ENCODE measurements around the gene FBXL7.

- TF ChIP-seq, protein P1, sequence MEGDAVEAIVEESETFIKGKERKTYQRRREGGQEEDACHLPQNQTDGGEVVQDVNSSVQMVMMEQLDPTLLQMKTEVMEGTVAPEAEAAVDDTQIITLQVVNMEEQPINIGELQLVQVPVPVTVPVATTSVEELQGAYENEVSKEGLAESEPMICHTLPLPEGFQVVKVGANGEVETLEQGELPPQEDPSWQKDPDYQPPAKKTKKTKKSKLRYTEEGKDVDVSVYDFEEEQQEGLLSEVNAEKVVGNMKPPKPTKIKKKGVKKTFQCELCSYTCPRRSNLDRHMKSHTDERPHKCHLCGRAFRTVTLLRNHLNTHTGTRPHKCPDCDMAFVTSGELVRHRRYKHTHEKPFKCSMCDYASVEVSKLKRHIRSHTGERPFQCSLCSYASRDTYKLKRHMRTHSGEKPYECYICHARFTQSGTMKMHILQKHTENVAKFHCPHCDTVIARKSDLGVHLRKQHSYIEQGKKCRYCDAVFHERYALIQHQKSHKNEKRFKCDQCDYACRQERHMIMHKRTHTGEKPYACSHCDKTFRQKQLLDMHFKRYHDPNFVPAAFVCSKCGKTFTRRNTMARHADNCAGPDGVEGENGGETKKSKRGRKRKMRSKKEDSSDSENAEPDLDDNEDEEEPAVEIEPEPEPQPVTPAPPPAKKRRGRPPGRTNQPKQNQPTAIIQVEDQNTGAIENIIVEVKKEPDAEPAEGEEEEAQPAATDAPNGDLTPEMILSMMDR (conservative IDR thresholded peaks at IDR 0.05), result no peak
- TF ChIP-seq ZFX (IDR thresholded peaks at IDR 0.05), result no peak
Measured at GRCh38 chr5:15786326-15786725, 286.3 kb downstream of the FBXL7 start.

Data from C4-2B (cell line).